Panc1 (cell line): ENCODE measurements around the gene NOS1AP.

Experiments used
- CTCF ChIP-seq: fragments of 450-650 bp; IDR thresholded peaks from 2 replicates; pipeline ENCODE4 v1.5.1; 2017; ENCODE audit warnings: mild to moderate bottlenecking
- POLR2AphosphoS5 ChIP-seq: IDR thresholded peaks from 2 replicates; pipeline ENCODE4 v1.6.1; 2012; ENCODE audit warnings: mild to moderate bottlenecking, low read depth, low read length, moderate library complexity
- SIN3A ChIP-seq: IDR thresholded peaks from 2 replicates; pipeline ENCODE4 v1.6.1; 2012; ENCODE audit warnings: low read depth, mild to moderate bottlenecking, low read length, moderate library complexity, borderline replicate concordance; ENCODE audit not compliant: insufficient read depth

GRCh38 chr1:162065016-162065415 lies 4.5 kb upstream of the NOS1AP start:
- TF ChIP-seq CTCF (no peak), POLR2AphosphoS5 (no peak), SIN3A (no peak)
